Left colon (tissue), 2 donors: ENCODE results near the gene UVSSA. TPM values are rescaled to one million over a fixed set of nuclear protein-coding genes. Genes with fewer than 3 reads are reported as not detected.
A peak's percentile ranks its signal among the peaks of the same experiment; 100 is the strongest.
"Not testable (repeated sequence)": the region's sequence is repeated elsewhere in the genome, so short reads cannot be mapped to it uniquely, and the experiment has no call there.

Experiments
- ATAC-seq: fragments of 200-7000 bp; cut with Tn5 transposase; one replicate; pipeline ENCODE4 v1.9.1; 2020; ENCODE audit warnings: mild to moderate bottlenecking, moderate library complexity
- DNase-seq, 2 donors: peaks; one replicate each; pipeline ENCODE4 v3.0.0-alpha.2; 2020
- intact Hi-C, 2 donors: fragments of 100-400 bp; cut with DNase I in 1 of 2; cut with micrococcal nuclease in 1 of 2; formaldehyde crosslinking; loops; one replicate each; pipeline versions ENCODE4 v1.11.2 to v1.14.0; 2022; cut with DNase I, micrococcal nuclease
- total RNA-seq, 2 donors: library from RNA; stranded (reverse); fragmentation: NEBNext Ultra II Directional; extraction: Animal tissue kit (Norgen Biotek cat#: 25700); gene quantifications; one replicate each; pipeline ENCODE4 v1.2.1, GENCODE V29; 2021
- donor health status: DM: no; HTN: no; CAD: no.
- donor health status: DM: yes; HTN: yes; CAD: no.

The UVSSA gene
- total RNA-seq, 2 donors from 2014 or later, result 26.7 to 33.1 TPM

DNA sequence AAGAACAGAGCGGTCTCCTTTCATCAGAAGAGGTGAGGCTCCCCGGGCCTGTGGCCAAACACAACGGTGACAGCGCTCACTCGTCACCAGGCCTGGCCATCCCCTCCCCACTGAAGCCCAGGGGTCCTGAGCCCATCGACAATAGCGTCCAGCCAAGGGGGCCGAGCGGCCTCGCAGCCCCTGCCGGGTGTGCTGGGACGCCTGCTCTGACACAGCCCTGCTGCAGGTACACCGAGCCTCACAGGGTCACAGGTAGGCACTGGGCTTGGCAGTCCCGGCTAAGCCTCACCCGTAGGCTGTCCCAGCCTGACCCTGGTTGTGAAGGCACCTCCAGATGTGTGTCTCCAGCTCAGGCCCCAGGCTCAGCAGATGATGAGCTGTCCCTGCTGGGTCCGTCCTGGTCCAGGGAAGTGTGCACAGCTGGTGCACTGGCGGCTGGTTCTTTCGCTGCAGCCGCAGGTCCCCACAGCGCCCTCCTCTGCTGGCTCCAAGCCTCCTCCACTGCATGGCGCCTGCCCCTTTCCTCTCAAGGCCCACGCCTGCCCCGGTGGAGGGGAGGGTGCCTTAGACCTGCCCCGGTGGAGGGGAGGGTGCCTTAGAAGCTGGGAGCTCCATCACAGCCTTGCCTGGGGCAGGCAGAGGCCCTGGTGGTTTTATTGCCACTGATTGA, 21.5 kb downstream of the UVSSA start:
- intact Hi-C loops, result no loop called here
- DNase-seq (peak; percentile 1 to 22), ATAC-seq (peak; percentile 11)

DNA sequence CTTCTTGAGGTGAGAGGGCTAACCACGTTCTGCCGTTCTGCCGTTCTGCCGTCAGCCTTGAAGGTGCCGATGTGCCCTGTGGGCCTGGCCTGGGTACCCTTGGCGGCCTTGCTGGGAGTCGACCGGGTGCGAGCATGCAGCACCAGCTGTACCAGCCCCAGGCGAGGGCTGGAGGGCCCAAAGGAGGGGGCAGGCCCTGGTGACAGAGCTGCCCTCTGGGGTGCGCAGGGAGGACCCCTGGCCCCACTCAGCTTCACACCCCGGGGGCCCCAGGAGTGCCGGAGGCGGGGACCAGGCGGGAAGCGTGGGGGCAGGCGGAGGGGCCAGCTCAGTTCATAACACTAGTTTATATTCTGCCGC, 22.1 kb downstream of the UVSSA start:
- DNase-seq (no peak), ATAC-seq (no peak)
- intact Hi-C loops, result no loop called here

DNA sequence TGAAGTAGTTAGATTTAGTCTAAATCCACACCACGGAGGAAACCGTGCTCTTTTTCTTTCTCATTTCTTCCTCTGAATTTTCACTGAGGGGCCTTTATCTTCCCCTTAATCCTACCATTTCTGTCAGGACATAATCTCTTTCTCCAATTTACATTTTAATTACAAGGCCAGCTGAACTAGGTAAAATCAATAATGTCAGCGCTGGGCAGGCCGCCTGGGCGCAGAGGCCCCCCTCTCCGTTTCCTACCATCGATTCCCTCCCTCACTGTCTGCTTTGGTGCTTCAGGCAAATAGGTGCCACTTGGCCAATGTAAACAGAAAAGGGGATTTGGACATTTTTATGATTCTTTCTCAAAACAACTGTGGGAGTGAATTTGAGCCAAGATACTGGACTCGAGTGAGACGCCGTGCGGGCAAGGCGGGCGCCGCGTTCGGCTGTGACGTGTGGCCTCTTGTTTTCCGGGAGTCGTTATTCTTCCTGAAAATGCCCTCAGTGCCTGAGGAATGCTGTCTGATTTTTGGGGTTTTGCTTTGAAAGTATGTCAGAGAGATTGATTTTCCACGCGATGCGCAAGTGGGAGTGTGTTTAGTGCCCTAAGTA, 22.6 kb downstream of the UVSSA start:
- ATAC-seq (no peak), DNase-seq (peak; percentile 0 to 11)
- intact Hi-C loops, result no loop called here

DNA sequence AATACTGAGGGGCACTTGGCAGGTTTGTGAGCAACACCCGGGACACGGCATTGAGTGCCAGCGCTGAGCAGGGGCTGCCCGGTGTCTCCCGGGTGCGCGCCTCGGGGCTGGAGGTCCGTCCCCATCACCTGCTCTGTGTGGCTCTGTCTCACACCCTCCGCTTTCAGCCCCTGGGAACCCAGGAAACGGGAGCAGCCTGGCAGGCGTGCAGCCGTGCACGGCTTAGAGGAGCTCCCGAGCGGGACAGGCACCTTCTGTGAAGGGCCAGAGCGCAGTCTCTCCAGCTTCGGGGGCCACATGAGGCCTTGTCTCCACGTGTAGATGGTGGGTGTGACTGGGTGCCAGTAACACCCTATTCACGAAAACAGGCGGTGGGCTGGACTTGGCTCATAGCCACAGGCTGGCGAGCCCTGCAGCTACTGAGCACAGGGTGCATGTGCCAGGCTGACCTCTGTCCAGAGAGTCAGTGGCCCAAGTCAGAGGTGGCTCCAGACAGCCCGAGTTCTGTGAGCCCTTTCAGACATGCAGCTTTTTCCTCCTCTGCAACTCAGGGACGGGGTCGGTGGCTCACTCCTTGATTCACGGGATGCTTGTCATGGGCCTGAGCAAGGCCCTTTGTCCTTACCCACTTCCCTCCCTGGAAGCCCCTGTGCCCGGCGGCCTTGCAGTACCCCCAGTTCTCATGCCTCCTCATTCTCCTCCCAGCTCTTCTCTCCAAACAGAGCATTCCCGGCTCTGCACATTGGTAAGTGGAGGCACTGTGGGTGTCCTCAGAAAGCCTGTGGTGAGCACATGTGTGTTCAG, 23.5 kb downstream of the UVSSA start:
- peak; percentile 2 to 21 for DNase-seq
- intact Hi-C loops, result no loop called here
- no peak for ATAC-seq

DNA sequence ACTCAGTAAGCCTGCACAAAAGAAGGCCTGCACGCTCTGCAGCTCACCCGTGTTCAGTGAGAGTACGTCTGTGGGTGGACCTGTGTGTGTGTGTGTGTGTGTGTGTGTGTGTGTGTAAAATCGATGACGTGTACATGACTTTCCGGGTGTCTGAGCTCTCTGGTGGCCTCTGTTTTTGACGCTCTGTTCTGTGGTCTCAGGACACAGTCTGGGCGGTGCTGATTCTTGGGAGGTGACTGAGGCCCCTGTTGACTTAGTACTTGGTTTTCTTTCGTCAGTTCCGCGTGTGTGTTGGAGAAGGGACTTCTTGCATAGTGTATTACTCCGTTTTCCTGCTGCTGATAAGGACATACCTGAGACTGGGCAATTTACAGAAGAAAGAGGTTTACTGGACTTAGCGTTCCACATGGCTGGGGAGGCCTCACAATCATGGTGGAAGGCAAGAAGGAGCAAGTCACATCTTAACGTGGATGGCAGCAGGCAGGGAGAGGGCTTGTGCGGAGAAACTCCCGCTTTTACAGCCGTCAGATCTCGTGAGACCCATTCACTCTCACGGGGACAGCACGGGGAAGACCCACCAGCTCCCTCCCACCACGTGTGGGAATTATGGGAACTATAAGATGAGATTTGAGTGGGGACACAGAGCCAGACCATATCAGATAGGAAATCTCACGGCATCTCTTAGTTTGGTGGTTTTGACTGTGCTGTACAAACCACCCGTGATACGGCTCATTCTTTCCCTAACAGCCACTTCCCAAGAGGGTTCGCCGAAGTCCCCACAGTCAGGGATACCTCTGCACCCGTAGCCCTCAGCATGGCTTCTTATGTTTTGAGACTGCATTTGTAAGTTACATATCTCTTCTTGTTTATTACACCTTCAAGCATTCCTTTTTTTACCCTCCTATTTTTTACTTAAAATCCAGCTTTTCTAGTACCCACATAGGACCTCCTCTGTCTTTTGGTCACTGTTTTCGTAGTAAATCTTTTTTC, 24.5 kb downstream of the UVSSA start:
- DNase-seq (no peak), ATAC-seq (no peak)
- intact Hi-C loops, result no loop called here

- DNase-seq, intact Hi-C loops, ATAC-seq: not testable (repeated sequence)
Measured at GRCh38 chr4:1372576-1372975, 25.6 kb downstream of the UVSSA start.

DNA sequence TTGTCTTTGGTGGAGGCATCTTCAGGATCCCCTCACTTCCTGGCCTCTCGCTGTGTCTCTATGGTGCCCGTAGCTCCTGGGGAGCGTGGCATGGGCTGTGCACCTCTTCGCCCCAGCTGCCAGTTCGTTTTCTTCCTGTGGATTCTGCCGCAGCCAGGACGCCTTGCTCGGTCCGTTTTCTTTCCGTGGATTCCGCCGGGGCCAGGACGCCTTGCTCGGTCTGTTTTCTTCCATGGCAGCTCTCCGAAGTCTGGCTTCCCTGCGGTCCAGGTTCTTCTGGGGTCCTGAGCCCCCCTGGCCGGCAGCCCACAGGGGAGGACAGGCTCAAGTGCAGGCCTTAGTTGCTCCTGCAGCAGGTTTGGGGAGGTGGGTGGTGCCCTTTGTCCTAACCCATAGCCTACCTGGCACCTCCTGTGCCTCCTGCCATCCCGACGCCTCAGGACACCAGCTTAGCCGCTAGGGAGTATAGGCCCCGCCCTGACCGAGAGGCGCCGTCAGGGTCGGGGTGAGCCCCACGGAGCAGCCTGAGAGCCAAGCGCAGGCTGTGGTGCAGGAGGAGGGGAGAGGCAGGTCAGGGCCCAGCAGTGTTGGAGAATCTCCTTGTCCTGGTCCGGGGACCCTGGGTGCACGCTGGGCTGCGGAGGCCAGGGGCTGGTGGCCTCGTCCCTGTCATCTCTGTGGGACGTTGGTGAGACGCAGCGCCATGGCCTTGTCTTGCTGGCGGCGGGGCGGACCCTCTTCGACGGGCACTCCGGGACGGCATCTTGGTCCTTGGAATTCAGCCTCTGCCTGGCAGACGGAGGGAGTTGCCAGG, 27.1 kb downstream of the UVSSA start:
- intact Hi-C loops, result no loop called here
- peak; percentile 2 to 17 for DNase-seq

GRCh38 chr4:1374706-1375045, 27.7 kb downstream of the UVSSA start:
- intact Hi-C loops, result no loop called here
- DNase-seq, result peak in 1 of 2 donors; percentile 1
- no peak for ATAC-seq

More for the DNA sequence above, 27.1 kb downstream of the UVSSA start:
- ATAC-seq, result no peak

DNA sequence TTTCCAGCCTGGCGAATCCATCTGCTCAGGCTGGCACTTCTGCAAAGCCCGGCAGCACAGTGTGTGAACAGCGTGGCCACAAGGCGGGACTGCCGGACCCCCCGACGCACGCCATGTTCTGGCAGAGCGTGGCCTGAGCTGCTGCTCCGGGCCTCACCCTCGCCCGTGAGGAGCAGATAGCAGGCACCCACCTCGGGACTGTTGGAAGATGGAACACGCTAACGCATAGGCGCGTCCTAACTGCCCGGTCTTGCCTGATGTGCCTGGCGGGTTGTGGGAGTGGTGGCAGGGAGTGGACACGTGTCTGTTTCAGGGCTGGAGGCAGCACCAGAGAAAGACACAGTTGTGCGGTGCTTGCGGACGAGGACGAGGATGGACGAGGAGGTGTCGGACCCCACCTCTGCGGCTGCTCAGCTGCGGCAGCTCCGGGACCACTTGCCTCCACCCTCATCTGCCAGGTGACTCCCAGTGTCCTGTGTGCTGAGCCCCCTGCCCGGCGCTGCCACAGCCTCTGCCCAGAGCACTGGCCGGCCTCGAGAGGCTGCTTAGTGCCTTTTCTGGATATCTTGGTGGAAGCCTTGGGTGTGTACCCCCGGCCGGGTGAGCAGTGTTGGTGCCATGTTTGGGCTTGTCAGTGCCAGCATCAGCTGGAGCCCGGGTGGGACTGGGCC, 28.2 kb downstream of the UVSSA start:
- no peak for ATAC-seq
- intact Hi-C loops, result no loop called here

GRCh38 chr4:1375761-1376322, 28.8 kb downstream of the UVSSA start:
- ATAC-seq (no peak), DNase-seq (peak; percentile 2 to 7)
- intact Hi-C loops, result no loop called here

More for the DNA sequence above, 28.2 kb downstream of the UVSSA start:
- peak in 1 of 2 donors; percentile 1 for DNase-seq

DNA sequence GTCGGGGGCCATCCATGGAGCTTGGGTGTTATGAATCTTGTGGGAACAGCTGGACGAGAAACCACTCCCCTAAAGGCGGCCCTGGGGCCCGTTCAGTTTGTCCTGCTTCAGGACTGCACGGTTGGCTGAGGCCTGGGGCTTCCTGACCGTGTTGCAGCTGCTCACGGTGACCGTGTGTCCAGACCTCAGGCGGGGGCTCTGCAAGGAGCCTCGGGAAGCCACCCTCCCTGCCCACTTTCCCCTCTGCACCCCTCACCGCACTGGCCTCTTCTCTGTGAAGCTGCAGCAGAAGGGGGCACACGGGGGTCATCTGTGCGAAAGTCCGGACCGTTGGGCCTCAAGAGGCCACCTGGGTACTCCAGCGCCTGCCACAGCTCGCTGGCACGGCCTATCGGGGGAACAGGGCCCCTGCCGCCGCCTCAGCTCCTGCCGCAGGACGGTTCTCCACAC, 29.4 kb downstream of the UVSSA start:
- ATAC-seq (no peak), DNase-seq (peak; percentile 0 to 15)
- intact Hi-C loops, result no loop called here

DNA sequence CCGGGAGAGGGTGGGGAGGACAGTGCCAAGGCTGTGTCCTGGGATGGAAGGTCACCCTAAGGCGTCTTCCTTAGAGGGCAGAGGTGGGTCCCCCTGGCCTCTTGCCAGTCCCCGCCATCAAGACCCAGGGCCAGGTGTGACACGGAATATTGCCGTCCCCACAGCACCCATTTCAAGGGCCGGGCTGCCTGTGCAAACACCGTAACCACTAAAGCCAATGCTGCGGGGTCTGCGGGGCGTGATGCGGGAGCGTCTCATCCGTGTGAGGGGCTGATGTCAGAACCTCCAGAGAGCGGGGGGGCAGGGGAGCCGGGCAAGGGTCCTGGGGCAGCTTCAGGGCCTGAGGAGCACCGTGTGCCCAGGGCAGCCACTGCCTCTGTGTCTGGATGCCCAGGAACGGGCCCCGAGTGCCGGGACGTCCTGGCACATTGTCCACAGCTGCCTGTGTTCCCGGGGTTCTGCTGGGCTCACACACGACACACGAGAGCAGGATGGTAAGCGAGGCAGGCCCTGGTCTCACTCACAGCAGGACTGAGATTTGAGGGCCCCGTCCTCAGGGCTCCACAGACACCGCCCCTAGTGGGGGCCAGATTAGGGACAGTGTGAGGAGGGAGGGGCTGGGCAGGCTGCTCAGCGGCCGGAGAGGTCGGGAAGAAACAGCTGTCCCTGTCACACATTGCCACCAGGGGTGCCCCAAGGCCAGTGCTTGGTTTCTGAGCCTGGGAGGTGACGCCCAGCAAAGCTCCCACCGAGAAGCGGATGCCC, 30.0 kb downstream of the UVSSA start:
- ATAC-seq, result peak; percentile 4
- intact Hi-C loops, result no loop called here
- peak; percentile 3 to 10 for DNase-seq

GRCh38 chr4:1377606-1378261, 30.7 kb downstream of the UVSSA start:
- intact Hi-C loops, result no loop called here
- DNase-seq (peak; percentile 3 to 16), ATAC-seq (no peak)

DNA sequence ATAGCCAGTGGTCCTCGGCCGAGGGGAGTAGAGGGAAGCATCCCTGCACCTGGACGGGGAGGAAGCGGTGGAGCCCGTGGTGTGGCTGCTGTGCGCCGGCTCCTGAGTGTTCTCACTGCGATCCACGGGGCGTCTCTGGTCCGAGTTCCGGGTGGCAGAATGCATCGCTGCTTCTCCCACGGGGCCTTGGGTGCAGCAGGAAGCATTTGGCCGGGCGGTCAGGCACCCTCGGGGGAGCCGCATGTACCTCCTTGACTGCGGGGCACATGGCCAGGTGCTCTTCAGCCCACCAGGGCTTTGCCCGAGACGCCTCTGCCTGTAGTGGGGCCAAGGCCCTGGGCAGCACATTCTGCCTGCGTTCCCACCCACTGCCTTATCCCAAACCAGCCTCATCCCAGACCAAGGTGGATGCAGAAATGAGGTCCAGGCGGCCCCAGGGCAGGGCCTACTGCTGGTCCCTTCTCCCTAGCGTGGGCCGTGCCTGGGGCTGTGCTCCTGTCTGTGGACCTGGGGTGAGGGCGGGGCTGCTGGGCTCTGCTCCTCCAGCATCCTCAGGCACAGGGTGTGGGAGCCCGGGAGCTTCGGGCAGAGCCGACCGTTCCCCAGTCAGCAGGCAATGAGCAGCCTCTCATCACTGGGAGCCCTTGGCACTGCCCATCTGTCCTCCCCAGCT, 31.7 kb downstream of the UVSSA start:
- intact Hi-C loops, result no loop called here
- DNase-seq, result peak in 1 of 2 donors; percentile 3
- no peak for ATAC-seq

DNA sequence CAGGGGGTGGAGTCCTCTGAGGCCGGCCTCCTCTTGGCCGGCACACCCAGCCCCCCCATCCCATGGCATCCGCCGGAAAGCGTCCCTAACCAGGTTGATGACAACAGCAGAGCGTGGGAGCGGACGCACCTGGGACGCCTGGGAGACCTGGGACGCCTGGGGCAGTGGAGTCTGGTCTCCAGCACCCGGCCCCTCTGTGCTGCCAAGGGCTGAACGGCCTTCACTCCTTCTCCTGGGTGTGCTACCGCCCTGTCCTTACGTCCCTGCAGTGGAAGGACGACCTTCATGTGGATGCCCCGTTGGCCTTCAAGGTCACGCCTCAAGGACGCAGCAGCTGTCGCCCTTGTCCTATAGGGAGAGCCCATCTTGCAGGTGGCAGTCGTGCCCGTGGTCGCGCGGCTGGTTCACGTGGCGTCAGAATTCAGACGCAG, 32.4 kb downstream of the UVSSA start:
- ATAC-seq (no peak), DNase-seq (peak in 1 of 2 donors; percentile 4)
- intact Hi-C loops, result no loop called here
